ENCODE data around the gene CEACAM16.

DNA sequence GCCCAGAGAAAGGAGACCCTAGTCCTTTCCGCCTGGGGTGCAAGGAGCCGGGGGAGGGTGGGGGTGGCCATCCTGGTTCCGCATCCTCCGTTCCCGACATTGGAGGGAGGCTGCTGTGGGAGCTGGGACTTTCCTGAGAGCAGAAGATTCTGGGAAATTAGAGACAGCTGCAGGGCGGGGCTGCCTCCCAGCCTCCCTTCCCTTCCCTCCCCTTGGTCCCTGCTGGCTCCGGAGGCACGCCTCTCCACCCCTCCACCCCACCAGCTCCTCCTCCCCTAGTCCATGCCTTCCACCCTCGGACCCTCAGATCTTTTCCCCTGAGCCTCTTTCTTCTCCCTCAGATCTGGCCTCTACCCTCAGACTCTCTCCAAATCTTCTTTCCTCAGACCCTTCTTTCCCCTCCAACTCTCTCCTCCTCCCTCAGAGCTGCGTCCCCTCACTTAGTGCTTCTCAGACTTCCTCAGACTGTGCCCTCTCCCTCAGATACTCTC is 46.4 kb downstream of the CEACAM16 start:
- TF ChIP-seq, protein P1, sequence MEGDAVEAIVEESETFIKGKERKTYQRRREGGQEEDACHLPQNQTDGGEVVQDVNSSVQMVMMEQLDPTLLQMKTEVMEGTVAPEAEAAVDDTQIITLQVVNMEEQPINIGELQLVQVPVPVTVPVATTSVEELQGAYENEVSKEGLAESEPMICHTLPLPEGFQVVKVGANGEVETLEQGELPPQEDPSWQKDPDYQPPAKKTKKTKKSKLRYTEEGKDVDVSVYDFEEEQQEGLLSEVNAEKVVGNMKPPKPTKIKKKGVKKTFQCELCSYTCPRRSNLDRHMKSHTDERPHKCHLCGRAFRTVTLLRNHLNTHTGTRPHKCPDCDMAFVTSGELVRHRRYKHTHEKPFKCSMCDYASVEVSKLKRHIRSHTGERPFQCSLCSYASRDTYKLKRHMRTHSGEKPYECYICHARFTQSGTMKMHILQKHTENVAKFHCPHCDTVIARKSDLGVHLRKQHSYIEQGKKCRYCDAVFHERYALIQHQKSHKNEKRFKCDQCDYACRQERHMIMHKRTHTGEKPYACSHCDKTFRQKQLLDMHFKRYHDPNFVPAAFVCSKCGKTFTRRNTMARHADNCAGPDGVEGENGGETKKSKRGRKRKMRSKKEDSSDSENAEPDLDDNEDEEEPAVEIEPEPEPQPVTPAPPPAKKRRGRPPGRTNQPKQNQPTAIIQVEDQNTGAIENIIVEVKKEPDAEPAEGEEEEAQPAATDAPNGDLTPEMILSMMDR (IDR thresholded peaks at IDR 0.05), result no peak
- no peak for TF ChIP-seq POLR2A (IDR thresholded peaks at IDR 0.05)
